Choroid plexus epithelial cell (primary cell): ENCODE data around the gene ECHDC1.
A peak's percentile ranks its signal among the peaks of the same experiment; 100 is the strongest.

Source experiments
- DNase-seq: peaks from one replicate; pipeline ENCODE4 v3.0.0-alpha.2; 2010; ENCODE audit warnings: low read depth
- H3K4me3 ChIP-seq: 2 replicates; pipeline ENCODE4 v1.5.1; 2011; ENCODE audit warnings: low read depth, mild to moderate bottlenecking, control low read depth, low read length, moderate library complexity
- TF ChIP-seq, protein P1 (sequence below): conservative IDR thresholded peaks from 2 replicates; pipeline ENCODE4 v1.5.1; 2011; ENCODE audit warnings: low read depth, mild to moderate bottlenecking, control low read depth, inconsistent platforms, low read length, moderate library complexity

Gene ECHDC1

DNA sequence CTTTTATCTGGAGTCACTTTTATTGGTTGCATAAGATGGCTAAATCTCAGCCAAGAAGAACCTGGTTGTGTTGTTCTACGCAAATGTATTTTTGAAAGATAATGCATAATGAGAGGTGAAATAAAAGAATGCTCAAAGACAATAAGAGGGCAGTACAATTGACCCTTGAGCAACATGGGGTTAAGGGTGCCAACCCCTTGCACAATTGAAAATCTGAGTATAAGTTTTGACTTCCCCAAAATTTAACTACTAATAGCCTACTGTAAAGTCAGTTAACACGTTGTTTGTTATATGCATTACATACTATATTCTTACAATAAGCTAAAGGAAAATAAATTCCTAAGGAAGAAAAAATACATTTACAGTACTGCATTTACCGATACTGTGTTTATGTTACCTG, 70.8 kb downstream of the ECHDC1 start:
- no peak for DNase-seq
- H3K4me3 ChIP-seq, result no peak overlapping the region
- TF ChIP-seq, protein P1, sequence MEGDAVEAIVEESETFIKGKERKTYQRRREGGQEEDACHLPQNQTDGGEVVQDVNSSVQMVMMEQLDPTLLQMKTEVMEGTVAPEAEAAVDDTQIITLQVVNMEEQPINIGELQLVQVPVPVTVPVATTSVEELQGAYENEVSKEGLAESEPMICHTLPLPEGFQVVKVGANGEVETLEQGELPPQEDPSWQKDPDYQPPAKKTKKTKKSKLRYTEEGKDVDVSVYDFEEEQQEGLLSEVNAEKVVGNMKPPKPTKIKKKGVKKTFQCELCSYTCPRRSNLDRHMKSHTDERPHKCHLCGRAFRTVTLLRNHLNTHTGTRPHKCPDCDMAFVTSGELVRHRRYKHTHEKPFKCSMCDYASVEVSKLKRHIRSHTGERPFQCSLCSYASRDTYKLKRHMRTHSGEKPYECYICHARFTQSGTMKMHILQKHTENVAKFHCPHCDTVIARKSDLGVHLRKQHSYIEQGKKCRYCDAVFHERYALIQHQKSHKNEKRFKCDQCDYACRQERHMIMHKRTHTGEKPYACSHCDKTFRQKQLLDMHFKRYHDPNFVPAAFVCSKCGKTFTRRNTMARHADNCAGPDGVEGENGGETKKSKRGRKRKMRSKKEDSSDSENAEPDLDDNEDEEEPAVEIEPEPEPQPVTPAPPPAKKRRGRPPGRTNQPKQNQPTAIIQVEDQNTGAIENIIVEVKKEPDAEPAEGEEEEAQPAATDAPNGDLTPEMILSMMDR, result no peak

DNA sequence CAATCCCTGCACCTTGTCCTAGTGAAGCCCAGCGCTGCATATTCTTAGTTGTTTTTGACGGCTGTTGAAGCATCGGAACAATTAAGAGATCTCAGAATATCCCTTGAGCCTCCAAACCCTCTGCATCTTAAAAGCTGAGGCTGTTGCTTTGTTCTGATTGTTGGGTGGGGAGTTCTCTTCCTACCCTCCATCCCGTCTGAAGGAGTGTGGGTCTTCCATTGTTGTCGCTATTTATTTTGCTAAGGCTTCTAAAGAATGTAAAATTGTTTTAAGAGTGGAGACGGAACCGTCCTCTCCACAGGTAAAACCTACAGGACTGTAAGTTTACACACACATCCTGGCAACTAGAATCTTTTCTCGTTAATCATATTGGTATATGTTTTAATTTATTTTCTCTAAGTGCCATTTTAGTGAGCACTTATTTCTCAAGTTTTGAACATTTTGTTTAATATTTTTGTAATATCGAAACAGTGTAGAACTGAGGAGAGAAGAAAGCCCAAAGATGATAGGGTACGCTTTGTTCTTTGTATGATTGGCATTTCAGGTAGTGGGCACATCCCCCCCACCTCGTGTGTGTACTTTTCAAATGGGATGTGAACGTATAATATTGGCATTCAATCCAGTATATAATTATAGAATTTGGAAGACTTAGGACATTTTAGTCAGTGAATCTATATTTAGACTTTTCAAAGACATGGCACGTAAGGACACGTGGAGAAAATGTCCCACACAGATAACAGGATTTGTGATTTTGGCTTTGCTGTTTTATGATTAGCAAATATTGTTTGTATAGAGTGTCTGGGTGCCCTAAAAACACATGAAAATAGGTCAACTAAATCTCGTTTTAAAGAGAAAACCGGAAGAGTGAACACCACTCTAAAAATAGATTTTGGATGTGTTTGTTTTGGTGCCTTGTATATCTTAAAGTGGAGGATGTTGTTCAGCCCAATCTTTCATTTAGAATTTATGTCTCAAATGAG, 75.5 kb downstream of the ECHDC1 start:
- peak; percentile 12 for DNase-seq
- H3K4me3 ChIP-seq, result peak overlapping the region; percentile 91
- TF ChIP-seq, protein P1, result no peak

DNA sequence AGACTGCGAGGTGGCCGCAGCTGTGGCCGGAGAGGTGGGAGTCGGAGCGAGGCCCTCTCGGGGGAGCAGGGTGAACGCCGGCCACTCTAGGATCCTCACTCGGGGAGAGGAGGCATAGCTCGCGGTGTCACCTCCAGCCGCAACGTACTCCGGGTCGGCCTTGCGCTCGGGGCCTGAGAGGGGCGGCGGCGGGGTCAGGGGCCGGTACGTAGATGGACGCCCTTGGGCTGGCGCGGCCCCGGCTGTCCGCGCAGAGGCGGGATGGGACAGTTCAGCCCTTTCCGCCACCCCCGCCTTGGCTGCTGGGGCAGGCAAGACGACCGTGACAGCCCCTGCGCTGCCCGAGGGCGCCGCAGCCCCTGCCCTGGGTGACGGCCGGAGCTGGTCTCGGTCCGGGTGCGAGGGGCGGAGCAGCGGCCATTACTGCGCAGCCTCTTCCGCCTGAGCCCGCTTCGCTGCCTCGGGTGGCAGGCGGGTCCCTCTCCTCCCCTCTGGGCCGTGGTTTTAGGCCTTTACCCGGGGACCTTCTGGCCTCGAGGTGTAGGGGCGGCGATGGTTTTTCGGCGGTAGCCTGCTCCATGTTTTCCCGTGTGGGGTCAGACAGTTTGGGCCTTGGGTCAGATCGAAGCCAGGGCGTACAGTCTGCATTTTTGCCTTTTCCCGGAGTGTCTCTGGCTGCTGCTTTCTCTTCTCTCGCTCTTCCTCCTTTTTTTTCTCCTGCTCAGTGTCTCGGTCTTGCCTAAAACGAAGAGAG, 76.3 kb downstream of the ECHDC1 start:
- peak; percentile 39 for DNase-seq
- TF ChIP-seq, protein P1, result no peak
- peak overlapping the region; percentile 91 for H3K4me3 ChIP-seq

DNA sequence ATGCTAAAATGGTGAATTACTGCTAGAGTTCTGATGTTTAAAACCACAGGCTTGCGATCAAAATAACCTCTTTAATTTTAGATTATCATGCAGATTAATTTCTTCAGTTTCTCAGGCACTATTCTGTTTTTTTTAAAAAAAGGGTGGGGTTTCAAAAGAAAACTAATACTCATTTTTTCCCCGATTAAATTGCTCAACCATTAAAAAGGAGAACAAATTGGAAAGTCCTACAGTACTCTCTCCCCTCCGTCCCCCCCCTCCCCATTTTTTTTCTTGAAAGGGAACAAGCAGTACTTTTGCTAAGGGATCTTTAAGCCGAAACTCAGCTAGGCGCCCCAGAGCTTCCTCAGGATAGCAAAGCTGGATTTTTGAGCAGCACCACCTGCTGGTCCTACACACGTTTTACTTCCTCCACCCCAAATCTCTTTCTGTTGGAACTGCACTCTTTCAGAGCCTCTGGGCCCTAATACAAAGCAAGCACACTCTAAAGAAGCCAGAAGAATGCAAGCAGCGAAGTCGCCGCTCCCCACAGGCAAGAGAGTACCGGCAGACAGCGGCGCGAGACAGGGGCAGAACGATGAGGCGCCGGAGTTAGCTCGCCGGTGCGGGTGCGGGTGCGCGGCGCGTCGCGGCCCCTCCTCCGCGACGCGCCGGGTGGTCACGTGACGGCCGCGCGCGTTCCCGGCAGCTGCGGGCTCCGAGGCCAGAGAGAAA, 77.1 kb downstream of the ECHDC1 start, which contains the start of gene RNF146:
Gene RNF146 (plus strand): TSS at position 687 of the 714 bp plus-strand sequence. CDS start 13,475 bp downstream, outside the sequence.
- TF ChIP-seq, protein P1, result peak; percentile 83
- peak; percentile 91 for DNase-seq
- peak within 1 kb of the TSS; percentile 91 for H3K4me3 ChIP-seq

DNA sequence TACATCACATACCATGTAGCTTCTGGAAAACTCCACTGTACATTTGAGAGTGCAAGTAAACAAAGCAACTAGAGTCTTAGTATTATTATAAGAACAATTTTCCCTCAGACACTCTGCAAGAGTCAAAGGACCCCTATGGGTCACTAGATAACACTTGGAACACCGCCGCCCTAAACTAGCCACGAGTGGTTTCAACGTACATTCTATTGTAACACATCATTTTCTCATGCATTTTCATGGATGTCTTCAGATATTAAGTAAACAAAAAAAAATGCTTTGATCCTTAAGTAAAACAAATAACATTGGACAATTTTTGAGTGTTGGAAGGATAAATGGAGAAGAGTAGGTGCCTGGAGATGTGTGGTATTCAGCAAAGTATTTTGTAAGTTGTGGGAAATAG, 79.9 kb downstream of the ECHDC1 start:
- DNase-seq, result peak; percentile 37
- no peak overlapping the region for H3K4me3 ChIP-seq
- TF ChIP-seq, protein P1, result no peak

DNA sequence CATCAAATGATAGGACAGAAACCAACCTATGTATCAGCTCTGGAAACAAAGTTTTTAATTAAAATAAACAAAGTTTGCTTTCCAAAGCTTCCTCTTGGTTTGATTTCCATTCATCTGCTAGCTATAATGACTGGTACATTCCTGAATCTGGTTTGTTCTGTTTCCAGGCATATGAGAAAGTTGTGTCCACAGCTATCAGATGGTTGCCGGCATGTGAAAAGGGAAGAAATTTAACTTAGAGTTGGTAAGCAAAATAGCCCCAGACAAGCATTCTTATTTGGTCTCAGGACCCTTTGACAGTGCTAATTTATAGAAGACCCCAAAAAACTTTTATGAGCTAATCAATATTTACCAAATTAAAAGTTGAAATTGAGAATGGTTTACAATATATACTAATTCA, 80.5 kb downstream of the ECHDC1 start:
- DNase-seq, result peak; percentile 28
- no peak overlapping the region for H3K4me3 ChIP-seq
- TF ChIP-seq, protein P1, result no peak
